ENCODE data around the gene TMEM179. TPM values are rescaled to one million over a fixed set of nuclear protein-coding genes. Genes with fewer than 3 reads are reported as not detected.

The TMEM179 gene
- total RNA-seq, result 43.2 TPM

GRCh38 chr14:104604458-104605449 lies at the start of gene TMEM179:
TSS of gene TMEM179 (minus strand) at chr14:104604772. CDS start at chr14:104604741, 31 bp downstream.

GRCh38 chr14:104579507-104579906 lies 25.1 kb downstream of the TMEM179 start, which contains the start of gene C14orf180:
TSS of gene C14orf180 (plus strand) at chr14:104579764. CDS start at chr14:104586431, 6,667 bp downstream.

Other genes with a start within 250 kb of the TMEM179 start
- gene C14orf180, start 25.0 kb downstream of the TMEM179 start, total RNA-seq, result not detected
- 14.4 TPM for gene INF2, start 84.8 kb upstream of the TMEM179 start, total RNA-seq
- gene ADSS1, start 119.5 kb upstream of the TMEM179 start, total RNA-seq, result 0.94 TPM
- gene SIVA1, start 148.4 kb upstream of the TMEM179 start, total RNA-seq, result 26.0 TPM
- gene AKT1, start 191.0 kb upstream of the TMEM179 start, total RNA-seq, result 127 TPM
- 0.63 TPM for gene ZBTB42, start 196.3 kb upstream of the TMEM179 start, total RNA-seq